ENCODE measurements around the gene FBXW7. TPM values are rescaled to one million over a fixed set of nuclear protein-coding genes. Genes with fewer than 3 reads are reported as not detected.

The FBXW7 gene
- total RNA-seq, 1 donor from 2014 or later: 128 TPM

DNA sequence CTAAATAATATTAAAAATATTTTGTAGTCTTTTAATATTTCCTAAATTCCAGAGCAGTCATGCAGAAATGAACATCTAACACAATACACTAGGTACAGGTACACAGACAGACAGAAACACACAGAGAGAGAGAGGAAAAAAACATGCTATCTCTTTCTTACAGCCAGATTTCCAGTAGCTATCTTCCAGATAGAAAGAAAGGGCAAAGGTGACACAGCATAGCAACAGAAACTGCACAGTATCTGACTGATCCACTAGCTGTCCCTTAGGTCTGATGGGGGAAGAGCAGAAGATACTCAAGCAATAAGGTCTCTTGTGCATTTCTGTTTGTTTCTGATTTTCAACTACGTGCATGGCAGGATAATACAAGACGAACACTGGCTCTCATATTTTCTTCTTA is 7.8 kb downstream of the FBXW7 start:
- Histone ChIP-seq H3K4me1 (peaks cover 0 to 4% of the 10 kb centered on the region in 2 donors), H3K9me3 (no peaks in the 10 kb centered on the region), H3K4me3 (no peak overlapping the region), H3K27ac (no peak overlapping the region), H3K27me3 (no peaks in the 10 kb centered on the region), H3K36me3 (no peaks in the 10 kb centered on the region)
- intact Hi-C loops (cut with DNase I): no loop called here
- no peak for DNase-seq (ENCODE audit: low spot score in 2 of 2)
- TF ChIP-seq, protein P1, sequence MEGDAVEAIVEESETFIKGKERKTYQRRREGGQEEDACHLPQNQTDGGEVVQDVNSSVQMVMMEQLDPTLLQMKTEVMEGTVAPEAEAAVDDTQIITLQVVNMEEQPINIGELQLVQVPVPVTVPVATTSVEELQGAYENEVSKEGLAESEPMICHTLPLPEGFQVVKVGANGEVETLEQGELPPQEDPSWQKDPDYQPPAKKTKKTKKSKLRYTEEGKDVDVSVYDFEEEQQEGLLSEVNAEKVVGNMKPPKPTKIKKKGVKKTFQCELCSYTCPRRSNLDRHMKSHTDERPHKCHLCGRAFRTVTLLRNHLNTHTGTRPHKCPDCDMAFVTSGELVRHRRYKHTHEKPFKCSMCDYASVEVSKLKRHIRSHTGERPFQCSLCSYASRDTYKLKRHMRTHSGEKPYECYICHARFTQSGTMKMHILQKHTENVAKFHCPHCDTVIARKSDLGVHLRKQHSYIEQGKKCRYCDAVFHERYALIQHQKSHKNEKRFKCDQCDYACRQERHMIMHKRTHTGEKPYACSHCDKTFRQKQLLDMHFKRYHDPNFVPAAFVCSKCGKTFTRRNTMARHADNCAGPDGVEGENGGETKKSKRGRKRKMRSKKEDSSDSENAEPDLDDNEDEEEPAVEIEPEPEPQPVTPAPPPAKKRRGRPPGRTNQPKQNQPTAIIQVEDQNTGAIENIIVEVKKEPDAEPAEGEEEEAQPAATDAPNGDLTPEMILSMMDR (IDR thresholded peaks at IDR 0.05): no peak

DNA sequence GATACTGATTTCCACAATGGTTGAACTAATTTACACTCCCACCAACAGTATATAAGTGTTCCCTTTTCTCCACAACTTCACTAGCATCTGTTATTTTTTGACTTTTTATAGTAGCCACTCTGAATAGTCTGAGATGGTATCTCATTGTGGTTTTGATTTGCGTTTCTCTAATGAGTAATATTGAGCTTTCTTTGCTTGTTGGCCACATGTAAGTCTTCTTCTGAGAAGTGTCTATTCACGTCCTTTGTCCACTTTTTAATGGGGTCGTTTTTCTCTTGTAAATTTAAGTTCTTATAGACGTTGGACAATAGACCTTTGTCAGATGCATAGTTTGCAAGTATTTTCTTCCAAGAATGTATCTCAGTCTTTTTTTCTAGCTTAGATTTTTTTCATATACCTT is 10.0 kb downstream of the FBXW7 start:
- intact Hi-C loops (cut with DNase I): no loop called here
- no peaks in the 10 kb centered on the region for H3K9me3 ChIP-seq
- DNase-seq (ENCODE audit: low spot score in 2 of 2): no peak
- H3K27me3 ChIP-seq: no peaks in the 10 kb centered on the region
- TF ChIP-seq, protein P1 (IDR thresholded peaks at IDR 0.05): no peak
- no peaks in the 10 kb centered on the region for H3K36me3 ChIP-seq
- H3K4me1 ChIP-seq: no peaks in the 10 kb centered on the region
- no peak overlapping the region for H3K4me3 ChIP-seq
- no peak overlapping the region for H3K27ac ChIP-seq

DNA sequence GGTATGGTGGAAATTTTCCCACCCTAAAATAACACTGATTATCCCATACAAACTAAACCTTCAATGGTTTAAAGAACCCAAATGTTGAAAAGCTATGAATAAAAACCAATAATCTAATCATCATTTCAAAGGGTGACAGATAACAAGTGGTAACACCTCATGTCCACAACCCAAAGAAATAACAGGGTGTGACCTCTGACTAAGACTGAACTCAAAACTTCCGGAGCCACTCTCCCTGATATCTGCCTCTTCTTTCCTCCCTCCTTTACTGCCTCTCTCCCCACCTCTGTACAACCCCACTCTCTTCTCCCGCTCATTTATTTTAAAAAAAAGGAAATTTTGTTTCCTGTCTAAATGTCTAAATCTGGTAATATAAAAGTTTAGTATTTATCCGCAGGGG is 11.5 kb downstream of the FBXW7 start:
- no peak overlapping the region for H3K27ac ChIP-seq
- H3K36me3 ChIP-seq: no peaks in the 10 kb centered on the region
- DNase-seq (ENCODE audit: low spot score in 2 of 2): no peak
- TF ChIP-seq, protein P1 (IDR thresholded peaks at IDR 0.05): no peak
- intact Hi-C loops (cut with DNase I): no loop called here
- H3K4me3 ChIP-seq: no peak overlapping the region
- H3K27me3 ChIP-seq: no peaks in the 10 kb centered on the region
- H3K4me1 ChIP-seq: no peaks in the 10 kb centered on the region
- H3K9me3 ChIP-seq: no peaks in the 10 kb centered on the region

DNA sequence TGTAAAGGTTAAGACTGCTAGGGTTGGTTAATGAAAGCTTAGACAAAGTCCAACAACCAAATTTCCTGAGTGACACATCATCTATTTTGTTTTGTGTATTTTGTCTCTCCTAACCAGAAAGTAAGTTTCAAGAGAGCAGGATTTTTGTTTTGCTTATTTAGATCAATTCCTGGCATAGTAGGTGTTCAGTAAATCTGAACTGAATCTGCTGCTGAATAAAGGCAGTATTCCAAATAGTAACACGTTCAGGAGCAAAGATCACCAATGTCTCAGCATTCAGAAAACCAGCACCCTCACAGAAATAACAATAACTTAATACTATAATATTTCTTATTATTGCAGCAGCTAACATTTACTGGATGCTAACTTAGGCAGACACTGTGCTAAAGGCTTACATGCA is 12.2 kb downstream of the FBXW7 start:
- intact Hi-C loops (cut with DNase I): no loop called here
- H3K27ac ChIP-seq: no peak overlapping the region
- no peaks in the 10 kb centered on the region for H3K4me1 ChIP-seq
- H3K9me3 ChIP-seq: no peaks in the 10 kb centered on the region
- TF ChIP-seq, protein P1 (IDR thresholded peaks at IDR 0.05): no peak
- H3K27me3 ChIP-seq: no peaks in the 10 kb centered on the region
- DNase-seq (ENCODE audit: low spot score in 2 of 2): no peak
- H3K36me3 ChIP-seq: no peaks in the 10 kb centered on the region
- H3K4me3 ChIP-seq: no peak overlapping the region

DNA sequence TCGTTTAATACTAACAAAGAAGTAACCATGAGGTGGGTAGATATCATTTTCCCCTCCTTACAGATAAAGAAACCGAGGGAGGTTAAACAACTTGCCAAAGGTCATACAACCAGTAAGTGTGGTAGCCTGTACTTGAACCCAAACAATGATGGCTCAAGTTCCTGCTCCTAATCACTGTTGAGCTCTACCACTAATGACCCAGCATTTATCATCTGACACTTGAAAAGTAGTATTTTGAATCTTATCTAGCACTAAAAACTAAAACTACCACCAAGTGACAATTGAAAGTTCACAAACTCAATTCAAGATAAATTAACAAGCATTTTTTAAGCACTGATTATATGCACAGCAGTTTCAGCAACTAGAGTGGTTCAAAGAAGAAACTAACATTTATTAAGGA is 13.1 kb downstream of the FBXW7 start:
- Histone ChIP-seq H3K27ac (no peak overlapping the region), H3K27me3 (no peaks in the 10 kb centered on the region), H3K9me3 (no peaks in the 10 kb centered on the region), H3K4me1 (no peaks in the 10 kb centered on the region), H3K4me3 (no peak overlapping the region), H3K36me3 (no peaks in the 10 kb centered on the region)
- no peak for DNase-seq (ENCODE audit: low spot score in 2 of 2)
- intact Hi-C loops (cut with DNase I): no loop called here
- TF ChIP-seq, protein P1 (IDR thresholded peaks at IDR 0.05): no peak

DNA sequence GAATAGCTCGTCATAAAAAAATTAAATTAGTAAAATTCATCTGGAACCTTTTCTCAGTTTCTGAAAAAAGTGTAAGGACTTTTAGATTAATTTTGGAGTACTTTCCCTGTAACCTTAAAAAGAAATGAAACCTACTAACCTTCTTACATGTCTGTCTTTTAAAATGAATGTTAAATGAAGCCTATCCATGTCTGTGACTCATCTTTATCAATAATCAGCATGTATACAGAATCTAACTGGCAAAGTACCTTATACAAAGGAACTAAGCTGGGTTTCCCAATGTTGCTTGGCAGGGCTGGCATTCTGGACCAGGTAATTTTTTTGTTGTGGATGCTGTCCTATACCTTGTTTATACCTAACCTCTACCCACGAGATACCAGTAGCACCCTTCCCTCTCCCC is 13.6 kb downstream of the FBXW7 start:
- Histone ChIP-seq H3K4me3 (no peak overlapping the region), H3K4me1 (no peaks in the 10 kb centered on the region), H3K27me3 (no peaks in the 10 kb centered on the region), H3K27ac (no peak overlapping the region), H3K9me3 (no peaks in the 10 kb centered on the region), H3K36me3 (no peaks in the 10 kb centered on the region)
- no peak for DNase-seq (ENCODE audit: low spot score in 2 of 2)
- intact Hi-C loops (cut with DNase I): no loop called here
- TF ChIP-seq, protein P1 (IDR thresholded peaks at IDR 0.05): no peak

All from ascending aorta (tissue), 2 donors.